GM18519 (cell line): ENCODE results near the gene CNTN4.

Experiments
- ATAC-seq: cut with Tn5 transposase; IDR thresholded peaks from one replicate; pipeline ENCODE4 v1.9.1; 2021; ENCODE audit warnings: mild to moderate bottlenecking, moderate library complexity; ENCODE audit not compliant: unreplicated experiment, low FRiP score

The CNTN4 gene

GRCh38 chr3:2568156-2568555, 469.5 kb downstream of the CNTN4 start:
- ATAC-seq, result no peak

- ATAC-seq, result no peak
Observed at GRCh38 chr3:2568929-2569328, 470.3 kb downstream of the CNTN4 start.

GRCh38 chr3:2577571-2577970, 478.9 kb downstream of the CNTN4 start:
- ATAC-seq, result no peak

- ATAC-seq, result no peak
Observed at GRCh38 chr3:2578560-2578959, 479.9 kb downstream of the CNTN4 start.

GRCh38 chr3:2579206-2579605, 480.5 kb downstream of the CNTN4 start:
- no peak for ATAC-seq

- no peak for ATAC-seq
Observed at GRCh38 chr3:2583046-2583445, 484.4 kb downstream of the CNTN4 start.

GRCh38 chr3:2589336-2589969, 490.8 kb downstream of the CNTN4 start:
- no peak for ATAC-seq

GRCh38 chr3:2595486-2595885, 496.8 kb downstream of the CNTN4 start:
- ATAC-seq, result no peak

- no peak for ATAC-seq
Observed at GRCh38 chr3:2597615-2598014, 498.9 kb downstream of the CNTN4 start.

- ATAC-seq, result no peak
Observed at GRCh38 chr3:2599471-2599870, 500.8 kb downstream of the CNTN4 start.

GRCh38 chr3:2603692-2604289, 505.1 kb downstream of the CNTN4 start:
- no peak for ATAC-seq

- no peak for ATAC-seq
Observed at GRCh38 chr3:2614578-2614977, 515.9 kb downstream of the CNTN4 start.

- ATAC-seq, result no peak
Observed at GRCh38 chr3:2615080-2615479, 516.4 kb downstream of the CNTN4 start.

- no peak for ATAC-seq
Observed at GRCh38 chr3:2623436-2623835, 524.8 kb downstream of the CNTN4 start.

GRCh38 chr3:2628117-2628516, 529.5 kb downstream of the CNTN4 start:
- ATAC-seq, result no peak

- ATAC-seq, result no peak
Observed at GRCh38 chr3:2635511-2635910, 536.8 kb downstream of the CNTN4 start.

GRCh38 chr3:2643606-2644005, 544.9 kb downstream of the CNTN4 start:
- no peak for ATAC-seq

GRCh38 chr3:2645001-2645400, 546.3 kb downstream of the CNTN4 start:
- ATAC-seq, result no peak

GRCh38 chr3:2650746-2651145, 552.1 kb downstream of the CNTN4 start:
- no peak for ATAC-seq

GRCh38 chr3:2652386-2652785, 553.7 kb downstream of the CNTN4 start:
- ATAC-seq, result no peak

- no peak for ATAC-seq
Observed at GRCh38 chr3:2653706-2654105, 555.0 kb downstream of the CNTN4 start.

- ATAC-seq, result no peak
Observed at GRCh38 chr3:2655229-2655701, 556.6 kb downstream of the CNTN4 start.
